GM10248 (cell line): Measurements from ENCODE around the gene EXOC3.

Experiments
- CTCF ChIA-PET: fragments of 300-600 bp; sonication (Branson Sonifier 250); formaldehyde crosslinking; extraction: SDS; loops from one replicate; lab custom pipeline; 2021; ENCODE audit warnings: antibody characterized with exemption; lab: Yijun Ruan, JAX
- POLR2A ChIA-PET: fragments of 350-650 bp; sonication (Branson Sonifier 250); formaldehyde crosslinking; extraction: SDS; loops from one replicate; lab custom pipeline; 2020; ENCODE audit warnings: antibody characterized with exemption; lab: Yijun Ruan, JAX
- DNase-seq: peaks from one replicate; pipeline ENCODE4 v3.0.0; 2012; ENCODE audit errors: extremely low spot score
- TF ChIP-seq, protein P1 (sequence below): IDR thresholded peaks from 2 replicates; pipeline ENCODE4 v1.5.1; 2012; ENCODE audit warnings: mild to moderate bottlenecking, low read depth; ENCODE audit errors: extremely low read depth, missing control alignments, control extremely low read depth

Gene EXOC3

GRCh38 chr5:446066-446882, 3.3 kb downstream of the EXOC3 start:
- TF ChIP-seq, protein P1, sequence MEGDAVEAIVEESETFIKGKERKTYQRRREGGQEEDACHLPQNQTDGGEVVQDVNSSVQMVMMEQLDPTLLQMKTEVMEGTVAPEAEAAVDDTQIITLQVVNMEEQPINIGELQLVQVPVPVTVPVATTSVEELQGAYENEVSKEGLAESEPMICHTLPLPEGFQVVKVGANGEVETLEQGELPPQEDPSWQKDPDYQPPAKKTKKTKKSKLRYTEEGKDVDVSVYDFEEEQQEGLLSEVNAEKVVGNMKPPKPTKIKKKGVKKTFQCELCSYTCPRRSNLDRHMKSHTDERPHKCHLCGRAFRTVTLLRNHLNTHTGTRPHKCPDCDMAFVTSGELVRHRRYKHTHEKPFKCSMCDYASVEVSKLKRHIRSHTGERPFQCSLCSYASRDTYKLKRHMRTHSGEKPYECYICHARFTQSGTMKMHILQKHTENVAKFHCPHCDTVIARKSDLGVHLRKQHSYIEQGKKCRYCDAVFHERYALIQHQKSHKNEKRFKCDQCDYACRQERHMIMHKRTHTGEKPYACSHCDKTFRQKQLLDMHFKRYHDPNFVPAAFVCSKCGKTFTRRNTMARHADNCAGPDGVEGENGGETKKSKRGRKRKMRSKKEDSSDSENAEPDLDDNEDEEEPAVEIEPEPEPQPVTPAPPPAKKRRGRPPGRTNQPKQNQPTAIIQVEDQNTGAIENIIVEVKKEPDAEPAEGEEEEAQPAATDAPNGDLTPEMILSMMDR: no peak
- ChIA-PET CTCF (interaction anchor here (1.0 to 8.5 kb wide), 33 partner anchors 8 to 1104 kb away, joined by 3 to 96 read pairs (median 4); no protein-coding TSS in a partner anchor), POLR2A (interaction anchor here (1.5 kb wide), 1 partner anchor 28 kb away, joined by 4 read pairs; no protein-coding TSS in a partner anchor)
- no peak for DNase-seq

DNA sequence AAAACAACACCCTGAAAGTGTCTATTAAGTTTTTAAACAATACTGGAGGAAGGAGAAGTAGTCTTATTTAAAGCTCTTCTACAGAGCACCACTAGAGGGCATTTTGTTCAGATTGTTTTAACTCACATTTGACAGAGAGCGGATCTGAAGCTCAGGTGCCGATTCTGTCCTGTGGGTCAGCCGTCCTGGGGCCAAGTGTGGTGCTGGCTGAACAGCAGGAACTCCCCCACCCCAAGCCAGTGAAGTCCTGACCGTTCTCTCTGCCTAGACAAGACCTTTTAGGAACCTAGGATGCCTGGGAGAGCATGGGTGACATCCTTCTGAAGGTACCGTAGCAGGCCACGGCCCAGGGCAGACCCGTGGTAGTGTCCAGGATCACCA, 3.9 kb downstream of the EXOC3 start:
- TF ChIP-seq, protein P1: peak; percentile 63
- POLR2A ChIA-PET: interaction anchor here (1.5 kb wide), 1 partner anchor 27 kb away, joined by 4 read pairs; no protein-coding TSS in a partner anchor
- DNase-seq: peak; percentile 75
- CTCF ChIA-PET: interaction anchor here (0.6 to 8.5 kb wide), 34 partner anchors 8 to 1103 kb away, joined by 3 to 96 read pairs (median 4); no protein-coding TSS in a partner anchor

DNA sequence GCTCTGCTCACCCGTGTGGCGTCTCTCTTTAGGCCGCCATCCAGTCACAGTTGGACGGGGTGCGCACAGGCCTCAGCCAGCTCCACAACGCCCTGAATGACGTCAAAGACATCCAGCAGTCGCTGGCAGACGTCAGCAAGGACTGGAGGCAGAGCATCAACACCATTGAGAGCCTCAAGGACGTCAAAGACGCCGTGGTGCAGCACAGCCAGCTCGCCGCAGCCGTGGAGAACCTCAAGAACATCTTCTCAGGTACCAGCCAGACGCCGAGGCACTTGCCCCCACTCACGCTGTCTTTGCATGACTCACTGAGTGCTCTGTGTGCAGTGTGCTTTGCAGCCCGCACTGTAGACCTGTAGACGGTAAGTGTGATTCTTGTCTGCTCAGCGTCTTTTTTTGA, 4.5 kb downstream of the EXOC3 start:
- POLR2A ChIA-PET: no interaction called here
- DNase-seq: no peak
- CTCF ChIA-PET: interaction anchor here (0.6 to 8.5 kb wide), 24 partner anchors 8 to 454 kb away, joined by 3 to 96 read pairs (median 4); no protein-coding TSS in a partner anchor
- TF ChIP-seq, protein P1: no peak

DNA sequence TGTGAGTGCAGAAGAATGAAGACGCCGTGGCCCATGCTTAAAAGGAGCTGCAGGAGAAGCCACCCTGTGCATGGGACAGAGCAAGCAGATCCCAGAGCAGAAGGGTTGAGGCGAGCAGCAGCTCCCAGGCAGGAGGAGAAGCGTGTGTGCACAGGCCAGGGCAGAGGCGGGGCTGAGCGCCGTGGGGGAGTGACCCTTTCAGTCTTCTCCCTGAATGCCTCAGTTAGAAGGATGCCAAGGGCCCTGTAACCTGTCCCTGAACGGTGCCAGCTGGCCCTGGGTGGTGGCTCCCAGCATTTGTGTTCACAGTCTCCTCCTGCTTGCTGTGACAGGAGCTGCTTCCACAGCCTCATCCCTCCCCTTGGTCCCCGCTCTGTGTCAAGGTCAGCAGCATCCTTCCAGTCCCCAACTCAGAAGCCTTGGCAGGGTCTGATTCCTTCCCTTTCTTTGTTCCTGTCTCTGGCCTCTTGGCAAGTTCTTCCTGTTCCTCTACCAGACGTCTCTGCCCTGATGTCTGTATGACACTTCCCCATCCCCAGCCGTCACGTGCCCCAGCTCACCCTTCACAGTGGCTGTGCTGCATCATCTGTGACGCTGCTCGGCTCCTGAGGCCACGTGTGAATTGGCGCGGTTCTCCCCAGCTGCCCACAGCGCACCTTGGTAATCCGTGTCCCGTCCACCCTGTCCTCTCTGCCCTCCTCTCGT, 5.2 kb downstream of the EXOC3 start:
- ChIA-PET CTCF (interaction anchor here (1.1 to 8.5 kb wide), 6 partner anchors 10 to 453 kb away, joined by 3 to 96 read pairs (median 6); no protein-coding TSS in a partner anchor), POLR2A (no interaction called here)
- TF ChIP-seq, protein P1: no peak
- no peak for DNase-seq

DNA sequence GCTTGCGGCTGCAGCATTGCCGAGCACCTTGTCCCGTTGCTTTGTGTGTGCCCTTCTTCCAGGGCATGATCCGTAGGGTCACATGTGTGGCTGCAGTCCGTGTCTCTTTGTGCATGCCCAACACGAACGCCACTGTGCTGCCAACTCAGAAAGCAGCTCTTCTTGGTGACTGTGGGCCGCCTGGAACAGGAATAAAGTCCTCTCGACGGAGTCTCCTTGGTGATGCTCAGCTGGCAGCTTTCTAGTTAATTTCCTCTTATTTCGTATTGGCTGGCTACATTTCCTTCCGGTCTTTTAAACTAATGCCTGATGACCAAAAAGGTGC, 5.8 kb downstream of the EXOC3 start:
- TF ChIP-seq, protein P1: no peak
- CTCF ChIA-PET: interaction anchor here (1.3 to 8.5 kb wide), 3 partner anchors 14 to 132 kb away, joined by 3 to 96 read pairs (median 4); no protein-coding TSS in a partner anchor
- DNase-seq: no peak
- POLR2A ChIA-PET: no interaction called here

- ChIA-PET POLR2A (no interaction called here), CTCF (interaction anchor here (1.4 to 8.5 kb wide), 2 partner anchors 15 to 133 kb away, joined by 3 to 96 read pairs; no protein-coding TSS in a partner anchor)
- TF ChIP-seq, protein P1: no peak
- DNase-seq: no peak
Measured at GRCh38 chr5:449151-449550, 6.2 kb downstream of the EXOC3 start.
